Left forelimb (tissue), 1 donor: ENCODE data around the gene NCEH1.
"Not testable (repeated sequence)": the region's sequence is repeated elsewhere in the genome, so short reads cannot be mapped to it uniquely, and the experiment has no call there.

ENCODE experiments used
- DNase-seq: peaks from one replicate; pipeline ENCODE4 v3.0.0-alpha.2; 2018; ENCODE audit warnings: low spot score

NCEH1 gene

GRCh38 chr3:172710664-172711453, at the start of gene NCEH1:
Gene NCEH1 (minus strand): TSS chr3:172711067. CDS start chr3:172710984, 83 bp downstream.
- peak; percentile 87 for DNase-seq

- not testable (repeated sequence) for DNase-seq
These were observed 49.5 kb upstream of the NCEH1 start for GRCh38 chr3:172760416-172760815.

GRCh38 chr3:172753125-172753524, 42.3 kb upstream of the NCEH1 start:
- no peak for DNase-seq

GRCh38 chr3:172752651-172753050, 41.8 kb upstream of the NCEH1 start:
- no peak for DNase-seq

GRCh38 chr3:172751175-172751704, 40.4 kb upstream of the NCEH1 start:
- DNase-seq, result no peak

GRCh38 chr3:172750368-172751174, 39.7 kb upstream of the NCEH1 start, which contains the start of gene ECT2:
Gene ECT2 (plus strand): TSS chr3:172750726. CDS start chr3:172754531, 3,805 bp downstream.
- peak; percentile 97 for DNase-seq

GRCh38 chr3:172750069-172750367, 39.2 kb upstream of the NCEH1 start:
- DNase-seq, result no peak

GRCh38 chr3:172749230-172749965, 38.5 kb upstream of the NCEH1 start:
- DNase-seq, result no peak

GRCh38 chr3:172746475-172746874, 35.6 kb upstream of the NCEH1 start:
- DNase-seq, result no peak

- no peak for DNase-seq
These were observed 28.6 kb upstream of the NCEH1 start for GRCh38 chr3:172739462-172739861.

GRCh38 chr3:172735014-172735413, 24.1 kb upstream of the NCEH1 start:
- no peak for DNase-seq

GRCh38 chr3:172726380-172726779, 15.5 kb upstream of the NCEH1 start:
- no peak for DNase-seq

GRCh38 chr3:172722536-172723040, 11.7 kb upstream of the NCEH1 start:
- DNase-seq, result not testable (repeated sequence)

- DNase-seq, result no peak
These were observed 6.7 kb upstream of the NCEH1 start for GRCh38 chr3:172717493-172718088.

GRCh38 chr3:172716476-172716875, 5.6 kb upstream of the NCEH1 start:
- DNase-seq, result no peak

- no peak for DNase-seq
These were observed 2.4 kb upstream of the NCEH1 start for GRCh38 chr3:172713316-172713715.

GRCh38 chr3:172711454-172711795, 558 bp upstream of the NCEH1 start:
- no peak for DNase-seq

GRCh38 chr3:172709774-172710663, 848 bp downstream of the NCEH1 start:
- peak; percentile 66 for DNase-seq

- no peak for DNase-seq
These were observed 1.7 kb downstream of the NCEH1 start for GRCh38 chr3:172708921-172709773.

- DNase-seq, result no peak
These were observed 2.9 kb downstream of the NCEH1 start for GRCh38 chr3:172707967-172708366.
